IMR-90 (cell line): ENCODE results near the gene CFAP69. TPM values are rescaled to one million over a fixed set of nuclear protein-coding genes. Genes with fewer than 3 reads are reported as not detected.

Experiments used
- ATAC-seq: fragments of 200-7000 bp; cut with Tn5 transposase; 2 replicates; pipeline ENCODE4 v1.9.1; 2020; ENCODE audit warnings: low read depth, mild to moderate bottlenecking, moderate library complexity
- BruUV-seq: library from RNA; stranded (reverse); fragments of 400-500 nt; replicated peaks from 2 replicates; lab custom pipeline; 2021; lab: Mats Ljungman, UMichigan
- CTCF ChIA-PET: fragments of 300-600 bp; formaldehyde crosslinking; extraction: SDS; loops from one replicate; lab custom pipeline; 2021; ENCODE audit warnings: antibody characterized with exemption; lab: Yijun Ruan, JAX
- POLR2A ChIA-PET: fragments of 300-600 bp; sonication (Branson Sonifier 250); formaldehyde crosslinking; loops from one replicate; lab custom pipeline; 2022; ENCODE audit warnings: antibody characterized with exemption; ENCODE audit not compliant: unreplicated experiment; lab: Charles Lee
- DNase-seq: peaks from one replicate; pipeline ENCODE4 v3.0.0; 2013
- H2AFZ ChIP-seq: replicated peaks from 2 replicates; pipeline ENCODE3; 2013; ENCODE audit warnings: low read length, mild to moderate bottlenecking; ENCODE audit not compliant: poor library complexity
- H2AK5ac ChIP-seq: 2 replicates; pipeline ENCODE4 v1.6.1; 2013; ENCODE audit warnings: low read depth, low read length, inconsistent platforms
- H2AK9ac ChIP-seq: replicated peaks from 2 replicates; pipeline ENCODE3; 2013; ENCODE audit warnings: mild to moderate bottlenecking, low read depth, low read length, moderate library complexity; ENCODE audit not compliant: poor library complexity
- H2BK120ac ChIP-seq: 2 replicates; pipeline ENCODE4 v1.6.1; 2013; ENCODE audit warnings: low read depth, low read length, inconsistent platforms
- H2BK15ac ChIP-seq: 3 replicates; pipeline ENCODE4 v1.6.1; 2013; ENCODE audit warnings: low read depth, low read length, inconsistent platforms
- H2BK20ac ChIP-seq: 2 replicates; pipeline ENCODE4 v1.6.1; 2013; ENCODE audit warnings: low read depth, mild to moderate bottlenecking, inconsistent platforms, low read length, moderate library complexity
- H2BK5ac ChIP-seq: 2 replicates; pipeline ENCODE4 v1.6.1; 2013; ENCODE audit warnings: mild to moderate bottlenecking, low read depth, low read length, inconsistent platforms; ENCODE audit not compliant: poor library complexity, severe bottlenecking
- H3K14ac ChIP-seq: replicated peaks from 2 replicates; pipeline ENCODE4 v1.6.1; 2013; ENCODE audit warnings: low read depth, low read length, inconsistent platforms
- H3K18ac ChIP-seq: 2 replicates; pipeline ENCODE4 v1.6.1; 2013; ENCODE audit warnings: low read depth, low read length, control low read depth
- H3K23ac ChIP-seq: 2 replicates; pipeline ENCODE4 v1.6.1; 2013; ENCODE audit warnings: low read depth, low read length, inconsistent platforms
- H3K27ac ChIP-seq: 2 replicates; pipeline ENCODE4 v1.5.1; 2013; ENCODE audit warnings: mild to moderate bottlenecking, control low read depth, low read length; ENCODE audit not compliant: insufficient read depth
- H3K27me3 ChIP-seq: 2 replicates; pipeline ENCODE4 v1.6.1; 2013; ENCODE audit warnings: low read length; ENCODE audit not compliant: control insufficient read depth, insufficient read depth
- H3K36me3 ChIP-seq: 2 replicates; pipeline ENCODE4 v1.6.1; 2013; ENCODE audit warnings: low read length, mixed read lengths; ENCODE audit not compliant: control insufficient read depth, insufficient read depth
- H3K4ac ChIP-seq: 2 replicates; pipeline ENCODE4 v1.6.1; 2013; ENCODE audit warnings: low read depth, low read length, inconsistent platforms
- H3K4me1 ChIP-seq: 2 replicates; pipeline ENCODE4 v1.6.1; 2013; ENCODE audit warnings: low read length, mixed read lengths; ENCODE audit not compliant: control insufficient read depth, insufficient read depth
- H3K4me2 ChIP-seq: 2 replicates; pipeline ENCODE4 v1.6.1; 2013; ENCODE audit warnings: low read depth, mild to moderate bottlenecking, control low read depth, low read length, moderate library complexity
- H3K4me3 ChIP-seq: 2 replicates; pipeline ENCODE4 v1.5.1; 2013; ENCODE audit warnings: low read depth, mild to moderate bottlenecking, control low read depth, low read length, moderate library complexity; ENCODE audit not compliant: insufficient read depth
- H3K56ac ChIP-seq: 2 replicates; pipeline ENCODE4 v1.6.1; 2013; ENCODE audit warnings: low read length, inconsistent platforms; ENCODE audit not compliant: insufficient read depth; ENCODE audit errors: extremely low read depth
- H3K79me1 ChIP-seq, 2 experiments: 2 replicates each; pipeline ENCODE4 v1.6.1; 2013; ENCODE audit warnings: low read length in 2 of 2, inconsistent platforms in 1 of 2, low read depth in 1 of 2
- H3K9ac ChIP-seq: 2 replicates; pipeline ENCODE4 v1.6.1; 2013; ENCODE audit warnings: low read depth, low read length, control low read depth
- H3K9me1 ChIP-seq: 2 replicates; pipeline ENCODE4 v1.6.1; 2013; ENCODE audit warnings: low read length, inconsistent platforms; ENCODE audit not compliant: insufficient read depth
- H3K9me3 ChIP-seq: 2 replicates; pipeline ENCODE4 v1.6.1; 2013; ENCODE audit warnings: low read length; ENCODE audit not compliant: control insufficient read depth, insufficient read depth
- H4K20me1 ChIP-seq: 2 replicates; pipeline ENCODE4 v1.6.1; 2013; ENCODE audit warnings: low read length, inconsistent platforms; ENCODE audit not compliant: insufficient read depth
- H4K5ac ChIP-seq: 2 replicates; pipeline ENCODE4 v1.6.1; 2013; ENCODE audit warnings: mild to moderate bottlenecking, low read depth, low read length, control low read depth
- H4K8ac ChIP-seq, 2 experiments: 2 replicates each; pipeline ENCODE4 v1.6.1; 2013; ENCODE audit warnings: low read depth in 2 of 2, low read length in 2 of 2, control low read depth in 1 of 2, inconsistent platforms in 1 of 2
- H4K91ac ChIP-seq: 2 replicates; pipeline ENCODE4 v1.6.1; 2013; ENCODE audit warnings: low read depth, low read length, inconsistent platforms; ENCODE audit not compliant: insufficient read depth
- BHLHE40 ChIP-seq: fragments of 150-350 bp; IDR thresholded peaks from 2 replicates; pipeline ENCODE4 v1.6.1; 2016; ENCODE audit warnings: mild to moderate bottlenecking, low read depth, low read length
- CEBPB ChIP-seq: IDR thresholded peaks from 2 replicates; pipeline ENCODE4 v1.6.1; 2012; ENCODE audit warnings: low read depth, low read length, improper control_type of control experiment
- MAFK ChIP-seq: IDR thresholded peaks from 2 replicates; pipeline ENCODE4 v1.6.1; 2012; ENCODE audit warnings: low read depth, low read length, improper control_type of control experiment
- POLR2A ChIP-seq: IDR thresholded peaks from 2 replicates; pipeline ENCODE4 v1.6.1; 2012; ENCODE audit warnings: mild to moderate bottlenecking, low read depth, low read length
- RFX5 ChIP-seq: IDR thresholded peaks from 2 replicates; pipeline ENCODE4 v1.8.0; 2012; ENCODE audit warnings: low read depth, mild to moderate bottlenecking, low read length, moderate library complexity
- SMC3 ChIP-seq: fragments of 150-350 bp; IDR thresholded peaks from 2 replicates; pipeline ENCODE4 v1.6.1; 2016; ENCODE audit warnings: low read depth, mild to moderate bottlenecking, antibody characterized with exemption, low read length, moderate library complexity
- WGBS, 2 experiments: methylation state at CpG; one replicate each; pipeline versions ENCODE4 v1.1.5 to v1.1.7; 2013; ENCODE audit warnings: missing lambda C conversion rate in 2 of 2; ENCODE audit not compliant: insufficient read length in 1 of 2; ENCODE audit errors: extremely low coverage in 2 of 2; 5-methylcytosine and 5-hydroxymethylcytosine counted together
- dilution Hi-C: fragments of 300-500 bp; cut with HindIII; formaldehyde crosslinking; loops from one replicate; pipeline ENCODE4 v1.14.3; 2018; ENCODE audit warnings: low sequenced_read_pairs; ENCODE audit not compliant: unreplicated experiment
- in situ Hi-C: fragments of 300-500 bp; cut with MboI; formaldehyde crosslinking; loops from 3 replicates; pipeline ENCODE4 v1.14.3; 2019; ENCODE audit warnings: low sequenced_read_pairs, inconsistent platforms, mixed read lengths
- intact Hi-C: fragments of 100-400 bp; cut with micrococcal nuclease; formaldehyde crosslinking; loops from 2 replicates; pipeline ENCODE4 v1.10.0; 2022
- polyA plus RNA-seq, 3 experiments: library from polyadenylated mRNA; depleted of rRNA; stranded (reverse); fragments of >200 nt; gene quantifications; 2 replicates each; pipeline ENCODE4 v1.2.3, GENCODE V29; 2012; ENCODE audit warnings: low replicate concordance in 1 of 3
- total RNA-seq: library from RNA; depleted of rRNA; stranded (reverse); fragments of >200 nt; gene quantifications from 2 replicates; pipeline ENCODE4 v1.2.3, GENCODE V29; 2012
- TF ChIP-seq, protein P1 (sequence below): conservative IDR thresholded peaks from 2 replicates; pipeline ENCODE4 v1.5.1; 2012; ENCODE audit warnings: mild to moderate bottlenecking, low read depth, low read length, improper control_type of control experiment
- TF ChIP-seq, protein P2 (sequence below): fragments of 150-350 bp; IDR thresholded peaks from 2 replicates; pipeline ENCODE4 v1.6.1; 2016; ENCODE audit warnings: low read depth, mild to moderate bottlenecking, low read length, moderate library complexity, borderline replicate concordance

The CFAP69 gene
- total and polyA plus RNA-seq, 2 of the 4 experiments (the other 2 are of a cell fraction): 0.72 to 0.86 TPM

DNA sequence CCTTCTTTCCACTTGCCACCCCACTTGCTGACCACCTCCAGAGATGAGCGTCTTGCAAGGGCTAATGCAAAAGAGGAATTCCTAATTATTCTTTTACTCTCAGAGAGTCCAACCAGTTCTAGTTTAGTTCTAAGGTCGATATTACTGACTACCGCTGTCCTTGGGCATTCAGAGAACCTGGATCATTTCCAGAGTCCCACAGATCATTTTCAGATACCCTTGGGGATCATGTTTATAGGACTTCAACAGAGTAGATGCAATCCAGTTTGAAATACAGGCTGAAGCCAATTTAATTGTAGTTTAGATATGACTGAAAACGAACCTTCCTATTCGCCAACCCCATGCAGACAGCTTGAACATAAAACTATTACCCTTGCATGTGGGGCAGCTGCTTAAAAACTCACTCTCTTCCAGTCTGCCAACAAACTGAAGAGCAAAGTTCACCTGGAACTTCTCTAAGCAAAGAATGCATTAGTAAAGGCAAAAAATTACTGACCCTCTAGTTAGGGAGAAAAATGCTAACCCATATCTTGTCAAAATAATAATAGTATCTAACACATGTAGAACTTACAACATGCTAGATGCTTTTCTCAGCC is 22.4 kb downstream of the CFAP69 start:
- no peaks in the 10 kb centered on the region for H3K4me1 ChIP-seq
- H3K4me2 ChIP-seq: no peak overlapping the region
- ATAC-seq (no peak), DNase-seq (no peak)
- H3K79me1 ChIP-seq: no peaks in the 10 kb centered on the region
- no peak overlapping the region for H3K4me3 ChIP-seq
- in situ Hi-C loops (loop anchor here (10.0 kb wide), 1 partner anchor 103 kb away; no protein-coding TSS in a partner anchor), intact Hi-C loops (no loop called here), dilution Hi-C loops (no loop called here)
- ChIA-PET POLR2A (no interaction called here), CTCF (interaction anchor here (1.3 kb wide), 1 partner anchor 114 kb away, joined by 3 read pairs; the partner anchor contains the start of gene STEAP1)
- H3K9me3 ChIP-seq: no peaks in the 10 kb centered on the region
- H3K9me1 ChIP-seq: no peaks in the 10 kb centered on the region
- no peak overlapping the region for H2BK120ac ChIP-seq
- 100% methylated on average over 1 of the region's 5 CpGs; no CpG with 5 or more reads in 1 of the 2 experiments for WGBS, 2 experiments
- H4K5ac ChIP-seq: no peak overlapping the region
- H3K4ac ChIP-seq: no peak overlapping the region
- H2AFZ ChIP-seq: no peak overlapping the region
- H2AK9ac ChIP-seq: no peak overlapping the region
- H4K8ac ChIP-seq: no peak overlapping the region
- H2BK20ac ChIP-seq: no peak overlapping the region
- H3K18ac ChIP-seq: no peak overlapping the region
- H3K56ac ChIP-seq: no peak overlapping the region
- no peak overlapping the region for H3K27ac ChIP-seq
- no peak overlapping the region for H3K14ac ChIP-seq
- no peak overlapping the region for H2AK5ac ChIP-seq
- no peaks in the 10 kb centered on the region for H3K36me3 ChIP-seq
- no peak overlapping the region for H4K91ac ChIP-seq
- TF ChIP-seq, protein P1, sequence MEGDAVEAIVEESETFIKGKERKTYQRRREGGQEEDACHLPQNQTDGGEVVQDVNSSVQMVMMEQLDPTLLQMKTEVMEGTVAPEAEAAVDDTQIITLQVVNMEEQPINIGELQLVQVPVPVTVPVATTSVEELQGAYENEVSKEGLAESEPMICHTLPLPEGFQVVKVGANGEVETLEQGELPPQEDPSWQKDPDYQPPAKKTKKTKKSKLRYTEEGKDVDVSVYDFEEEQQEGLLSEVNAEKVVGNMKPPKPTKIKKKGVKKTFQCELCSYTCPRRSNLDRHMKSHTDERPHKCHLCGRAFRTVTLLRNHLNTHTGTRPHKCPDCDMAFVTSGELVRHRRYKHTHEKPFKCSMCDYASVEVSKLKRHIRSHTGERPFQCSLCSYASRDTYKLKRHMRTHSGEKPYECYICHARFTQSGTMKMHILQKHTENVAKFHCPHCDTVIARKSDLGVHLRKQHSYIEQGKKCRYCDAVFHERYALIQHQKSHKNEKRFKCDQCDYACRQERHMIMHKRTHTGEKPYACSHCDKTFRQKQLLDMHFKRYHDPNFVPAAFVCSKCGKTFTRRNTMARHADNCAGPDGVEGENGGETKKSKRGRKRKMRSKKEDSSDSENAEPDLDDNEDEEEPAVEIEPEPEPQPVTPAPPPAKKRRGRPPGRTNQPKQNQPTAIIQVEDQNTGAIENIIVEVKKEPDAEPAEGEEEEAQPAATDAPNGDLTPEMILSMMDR: no peak
- no peak for TF ChIP-seq POLR2A
- TF ChIP-seq, protein P2, sequence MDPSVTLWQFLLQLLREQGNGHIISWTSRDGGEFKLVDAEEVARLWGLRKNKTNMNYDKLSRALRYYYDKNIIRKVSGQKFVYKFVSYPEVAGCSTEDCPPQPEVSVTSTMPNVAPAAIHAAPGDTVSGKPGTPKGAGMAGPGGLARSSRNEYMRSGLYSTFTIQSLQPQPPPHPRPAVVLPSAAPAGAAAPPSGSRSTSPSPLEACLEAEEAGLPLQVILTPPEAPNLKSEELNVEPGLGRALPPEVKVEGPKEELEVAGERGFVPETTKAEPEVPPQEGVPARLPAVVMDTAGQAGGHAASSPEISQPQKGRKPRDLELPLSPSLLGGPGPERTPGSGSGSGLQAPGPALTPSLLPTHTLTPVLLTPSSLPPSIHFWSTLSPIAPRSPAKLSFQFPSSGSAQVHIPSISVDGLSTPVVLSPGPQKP: no peak
- TF ChIP-seq MAFK: no peak
- no peak for TF ChIP-seq SMC3
- no peak for TF ChIP-seq RFX5
- TF ChIP-seq BHLHE40: no peak
- no peak for TF ChIP-seq CEBPB
- H3K27me3 ChIP-seq: no peaks in the 10 kb centered on the region
- no TSS peak for BruUV-seq
- no peak overlapping the region for H3K23ac ChIP-seq
- no peak overlapping the region for H3K9ac ChIP-seq
- no peak overlapping the region for H2BK15ac ChIP-seq
- no peaks in the 10 kb centered on the region for H4K20me1 ChIP-seq
- H2BK5ac ChIP-seq: no peak overlapping the region
